ENCODE data around the gene XPR1.

DNA sequence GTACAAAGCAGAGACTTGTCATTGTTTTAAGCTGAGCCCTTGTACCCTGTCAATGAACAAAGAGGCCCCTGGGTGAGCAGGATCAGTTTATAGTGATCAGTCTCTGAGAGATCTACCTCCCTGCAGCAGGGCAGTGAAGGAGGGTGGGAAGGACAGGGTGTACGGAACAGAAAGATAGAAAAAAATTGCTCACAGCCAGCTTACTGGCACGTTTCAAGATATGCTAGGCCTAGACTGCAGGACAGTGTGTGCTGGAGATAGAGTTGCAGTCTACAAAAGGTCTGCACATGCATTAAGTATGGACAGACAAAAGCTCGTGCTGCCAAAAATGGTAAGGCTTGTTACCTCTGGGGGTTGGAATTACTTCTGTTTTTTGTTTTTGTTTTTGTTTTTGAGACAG is 38.4 kb upstream of the XPR1 start:
- TF ChIP-seq, protein P1, sequence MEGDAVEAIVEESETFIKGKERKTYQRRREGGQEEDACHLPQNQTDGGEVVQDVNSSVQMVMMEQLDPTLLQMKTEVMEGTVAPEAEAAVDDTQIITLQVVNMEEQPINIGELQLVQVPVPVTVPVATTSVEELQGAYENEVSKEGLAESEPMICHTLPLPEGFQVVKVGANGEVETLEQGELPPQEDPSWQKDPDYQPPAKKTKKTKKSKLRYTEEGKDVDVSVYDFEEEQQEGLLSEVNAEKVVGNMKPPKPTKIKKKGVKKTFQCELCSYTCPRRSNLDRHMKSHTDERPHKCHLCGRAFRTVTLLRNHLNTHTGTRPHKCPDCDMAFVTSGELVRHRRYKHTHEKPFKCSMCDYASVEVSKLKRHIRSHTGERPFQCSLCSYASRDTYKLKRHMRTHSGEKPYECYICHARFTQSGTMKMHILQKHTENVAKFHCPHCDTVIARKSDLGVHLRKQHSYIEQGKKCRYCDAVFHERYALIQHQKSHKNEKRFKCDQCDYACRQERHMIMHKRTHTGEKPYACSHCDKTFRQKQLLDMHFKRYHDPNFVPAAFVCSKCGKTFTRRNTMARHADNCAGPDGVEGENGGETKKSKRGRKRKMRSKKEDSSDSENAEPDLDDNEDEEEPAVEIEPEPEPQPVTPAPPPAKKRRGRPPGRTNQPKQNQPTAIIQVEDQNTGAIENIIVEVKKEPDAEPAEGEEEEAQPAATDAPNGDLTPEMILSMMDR (conservative IDR thresholded peaks at IDR 0.05; ENCODE audit: low read length), result no peak
- no peak for TF ChIP-seq EZH2phosphoT487 (IDR thresholded peaks at IDR 0.05; ENCODE audit: borderline replicate concordance)

Measured in Loucy (cell line).